ENCODE data around the gene XYLT1. TPM values are rescaled to one million over a fixed set of nuclear protein-coding genes. Genes with fewer than 3 reads are reported as not detected.
"Not testable (repeated sequence)": the region's sequence is repeated elsewhere in the genome, so short reads cannot be mapped to it uniquely, and the experiment has no call there.

XYLT1 gene
- total RNA-seq, 8 experiments from 2014 or later: 1.2 to 22.0 (median 6.3) TPM

DNA sequence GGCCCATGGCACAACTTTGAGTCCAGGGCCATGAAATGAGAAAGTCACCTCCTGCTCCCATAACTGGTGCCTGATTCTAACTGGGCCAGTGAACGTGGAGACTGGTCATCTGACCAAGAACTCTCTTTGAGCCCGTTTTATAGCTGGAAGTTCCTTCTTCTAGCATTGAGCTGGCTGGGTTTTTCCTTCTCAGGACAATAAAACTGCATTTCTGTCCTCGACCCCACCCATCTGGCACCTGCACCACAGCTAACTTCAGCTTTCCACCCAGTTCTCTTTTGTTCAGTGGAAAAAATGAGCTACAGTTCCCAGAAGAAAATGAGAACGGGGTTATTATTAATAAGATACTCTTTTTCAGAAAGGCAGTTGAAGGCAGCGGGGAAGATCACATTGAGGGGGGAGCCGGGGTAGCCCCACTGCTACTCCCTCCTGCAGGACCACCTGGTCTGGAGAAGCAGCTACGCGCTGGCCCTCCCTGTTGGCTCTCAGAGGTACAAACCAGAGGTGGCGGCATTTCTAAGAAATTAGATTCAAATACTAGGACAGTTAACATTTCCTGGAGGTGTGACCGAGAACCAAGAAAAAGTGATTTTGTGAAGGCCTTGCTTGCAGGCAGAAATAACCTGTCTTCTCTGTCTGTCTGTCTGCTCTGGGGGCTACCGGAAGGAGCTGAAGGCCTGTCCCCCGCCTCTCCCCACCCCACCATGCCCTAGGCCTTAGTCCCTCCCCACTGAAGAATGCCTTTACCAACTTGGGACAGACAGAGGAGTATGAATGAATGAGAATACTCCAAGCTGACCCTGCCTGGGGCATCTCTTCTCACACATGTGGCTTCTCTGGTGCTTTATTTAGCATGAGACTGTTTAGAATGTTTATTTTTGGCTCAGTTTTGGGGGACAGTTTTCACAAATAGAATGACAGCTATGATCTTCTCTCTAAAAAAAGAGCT, 123.9 kb downstream of the XYLT1 start:
- 0 to 100% (median 83%) methylated on average over 1 to 7 of the region's 12 CpGs for WGBS, 10 experiments
- ATAC-seq (replicated peaks in 6 of 8): peak in 2 of 8 experiments; percentile 78 to 88
- Histone ChIP-seq H3K4me1 (replicated peaks in 1 of 2) (no peaks in the 10 kb centered on the region), H3K4me3 (no peak overlapping the region), H3K27ac (no peak overlapping the region)
- in situ Hi-C loops (cut with MboI; ENCODE audit: low pct_unique_long_range_greater_than_20kb in 2 of 9, low sequenced_read_pairs in 9 of 9, unreplicated experiment in 9 of 9): no loop called here

DNA sequence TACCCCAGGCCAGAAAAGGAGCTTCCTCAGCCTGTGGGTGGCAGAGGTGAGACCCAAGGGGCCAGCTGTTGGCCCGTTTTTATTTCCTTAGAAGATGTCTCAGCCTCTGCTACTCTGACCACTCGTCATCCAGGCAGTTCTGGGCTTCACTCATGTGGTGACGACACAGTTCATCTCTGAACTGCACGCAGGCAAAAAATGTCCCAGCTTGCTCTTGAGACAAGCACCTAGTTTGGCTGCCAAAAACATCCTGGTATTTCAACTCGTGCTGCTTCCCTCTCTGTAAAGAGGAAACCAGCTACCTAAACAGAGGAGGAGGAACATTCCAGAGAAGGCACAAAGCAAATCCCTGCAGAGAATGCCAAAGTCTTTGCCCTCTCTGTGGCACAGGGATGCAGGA, 125.7 kb downstream of the XYLT1 start:
- ATAC-seq (replicated peaks in 6 of 8): no peak
- no peak overlapping the region for H3K4me3 ChIP-seq
- in situ Hi-C loops (cut with MboI; ENCODE audit: low pct_unique_long_range_greater_than_20kb in 2 of 9, low sequenced_read_pairs in 9 of 9, unreplicated experiment in 9 of 9): no loop called here
- WGBS, 10 experiments: 33 to 90% (median 81%) methylated on average over 1 to 5 of the region's 5 CpGs; no CpG with 5 or more reads in 3 of the 10 experiments
- H3K27ac ChIP-seq: no peak overlapping the region
- H3K4me1 ChIP-seq (replicated peaks in 1 of 2): no peaks in the 10 kb centered on the region

- WGBS, 10 experiments: 17 to 100% (median 75%) methylated on average over 1 to 6 of the region's 8 CpGs; no CpG with 5 or more reads in 1 of the 10 experiments
- no peaks in the 10 kb centered on the region for H3K4me1 ChIP-seq (replicated peaks in 1 of 2)
- no peak for ATAC-seq (replicated peaks in 6 of 8)
- in situ Hi-C loops (cut with MboI; ENCODE audit: low pct_unique_long_range_greater_than_20kb in 2 of 9, low sequenced_read_pairs in 9 of 9, unreplicated experiment in 9 of 9): no loop called here
- no peak overlapping the region for H3K4me3 ChIP-seq
- no peak overlapping the region for H3K27ac ChIP-seq
Observed at GRCh38 chr16:17343728-17344127, 127.0 kb downstream of the XYLT1 start.

DNA sequence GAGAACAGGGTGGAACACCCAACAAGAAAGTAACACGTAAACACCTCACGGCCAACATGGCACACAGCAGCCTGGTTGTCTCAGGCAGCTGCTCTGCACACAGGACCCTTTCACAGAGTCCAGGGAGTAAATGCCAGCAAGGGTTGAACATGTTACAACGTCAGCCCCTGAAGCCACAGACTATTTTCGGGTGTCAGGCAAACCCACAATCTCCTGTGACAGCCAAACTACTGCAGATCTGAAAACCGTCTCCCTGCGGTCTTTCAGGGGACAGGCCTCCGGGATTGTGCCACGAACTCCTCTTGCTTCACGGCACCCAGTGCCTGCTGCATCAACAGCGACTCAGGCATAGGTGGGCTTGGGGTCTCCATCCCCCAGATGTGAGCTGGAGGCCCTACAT, 127.7 kb downstream of the XYLT1 start:
- Histone ChIP-seq H3K27ac (no peak overlapping the region), H3K4me1 (replicated peaks in 1 of 2) (no peaks in the 10 kb centered on the region), H3K4me3 (no peak overlapping the region)
- ATAC-seq (replicated peaks in 6 of 8): no peak
- WGBS, 10 experiments: 59 to 100% (median 93%) methylated on average over 1 to 8 of the region's 10 CpGs; no CpG with 5 or more reads in 4 of the 10 experiments
- in situ Hi-C loops (cut with MboI; ENCODE audit: low pct_unique_long_range_greater_than_20kb in 2 of 9, low sequenced_read_pairs in 9 of 9, unreplicated experiment in 9 of 9): no loop called here

DNA sequence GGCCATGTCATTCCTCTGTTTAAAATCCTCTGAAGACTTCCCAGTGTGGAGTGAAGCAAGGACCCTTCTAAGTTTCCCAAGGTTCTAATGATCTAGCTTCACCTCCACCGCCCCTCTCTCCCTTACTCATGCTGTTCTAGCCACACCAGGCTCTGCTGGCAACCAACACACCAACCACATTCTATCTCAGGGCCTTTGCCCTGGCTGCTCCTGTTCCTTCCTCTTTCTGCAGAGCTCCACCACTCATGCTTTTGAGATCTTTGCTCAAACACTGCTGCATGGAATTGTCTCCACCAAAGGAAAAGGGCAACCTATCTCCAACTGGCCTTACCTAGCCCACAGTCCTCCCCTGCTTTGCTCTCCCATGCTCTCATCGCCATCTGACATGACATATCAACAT, 128.7 kb downstream of the XYLT1 start:
- H3K4me1 ChIP-seq (replicated peaks in 1 of 2): no peaks in the 10 kb centered on the region
- in situ Hi-C loops (cut with MboI; ENCODE audit: low pct_unique_long_range_greater_than_20kb in 2 of 9, low sequenced_read_pairs in 9 of 9, unreplicated experiment in 9 of 9): no loop called here
- ATAC-seq (replicated peaks in 6 of 8): no peak
- H3K4me3 ChIP-seq: no peak overlapping the region
- WGBS, 10 experiments: 100% methylated on average over 1 of the region's 2 CpGs; no CpG with 5 or more reads in 5 of the 10 experiments
- no peak overlapping the region for H3K27ac ChIP-seq

DNA sequence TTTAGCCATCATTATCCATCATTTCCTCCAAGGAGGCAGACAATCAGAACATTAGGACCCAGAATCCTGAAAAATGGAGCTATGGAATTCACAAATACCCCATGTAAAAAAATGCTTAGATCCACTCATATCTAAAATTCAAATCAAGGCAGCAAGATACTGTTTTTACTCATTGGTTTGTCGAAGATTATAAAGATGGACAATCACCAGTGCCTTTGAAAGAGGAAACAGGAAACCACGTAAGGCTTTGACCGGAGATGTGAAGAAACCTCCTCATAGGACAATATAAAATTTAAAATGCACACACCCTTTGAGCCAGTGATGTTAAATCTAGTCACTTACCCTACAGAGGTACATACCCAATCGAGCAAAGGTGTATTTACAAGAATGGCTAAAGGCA, 130.0 kb downstream of the XYLT1 start:
- no peaks in the 10 kb centered on the region for H3K4me1 ChIP-seq (replicated peaks in 1 of 2)
- in situ Hi-C loops (cut with MboI; ENCODE audit: low pct_unique_long_range_greater_than_20kb in 2 of 9, low sequenced_read_pairs in 9 of 9, unreplicated experiment in 9 of 9): no loop called here
- WGBS, 10 experiments: 63 to 100% (median 91%) methylated on average over 1 to 4 of the region's 4 CpGs
- no peak overlapping the region for H3K4me3 ChIP-seq
- no peak for ATAC-seq (replicated peaks in 6 of 8)
- H3K27ac ChIP-seq: no peak overlapping the region

DNA sequence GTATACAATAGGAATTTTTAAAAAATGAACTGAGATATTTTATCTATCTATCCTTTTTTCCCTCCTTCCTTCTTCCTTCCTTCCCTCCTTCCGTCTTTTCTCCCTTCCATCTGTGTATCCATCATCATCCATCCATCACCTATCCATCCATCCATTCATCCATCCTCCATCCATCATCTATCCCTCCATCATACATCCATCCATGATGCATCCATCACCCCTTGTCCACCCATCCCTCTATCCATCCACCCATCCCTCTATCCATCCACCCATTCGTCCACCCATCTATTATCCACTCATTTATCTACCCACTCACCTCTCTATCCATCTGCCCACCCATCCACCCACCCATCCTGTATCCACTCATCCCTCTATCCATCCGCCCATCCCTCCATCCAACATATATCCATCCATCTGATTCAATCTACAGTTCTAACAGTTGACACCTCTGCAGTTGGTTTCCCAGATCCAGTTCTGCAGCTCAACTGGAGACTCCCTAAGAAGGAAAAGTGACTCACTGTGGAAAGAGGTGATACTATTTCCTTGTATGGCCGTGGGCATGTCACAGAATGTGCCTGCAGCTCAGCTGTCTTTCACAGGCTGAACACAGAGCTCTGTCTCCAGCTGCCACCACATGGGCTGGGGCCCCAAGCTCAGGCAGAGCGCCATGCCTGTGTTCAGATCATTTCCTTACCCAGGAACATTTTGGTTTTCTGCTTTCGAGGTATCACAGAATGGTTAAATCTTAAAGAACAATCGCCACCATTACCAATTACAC, 130.8 kb downstream of the XYLT1 start:
- in situ Hi-C loops (cut with MboI; ENCODE audit: low pct_unique_long_range_greater_than_20kb in 2 of 9, low sequenced_read_pairs in 9 of 9, unreplicated experiment in 9 of 9): no loop called here
- 45 to 100% (median 90%) methylated on average over 1 to 6 of the region's 7 CpGs for WGBS, 10 experiments
- peak in 2 of 8 experiments; percentile 76 to 89 for ATAC-seq (replicated peaks in 6 of 8)
- H3K4me1 ChIP-seq (replicated peaks in 1 of 2): no peaks in the 10 kb centered on the region
- no peak overlapping the region for H3K4me3 ChIP-seq
- H3K27ac ChIP-seq: no peak overlapping the region

DNA sequence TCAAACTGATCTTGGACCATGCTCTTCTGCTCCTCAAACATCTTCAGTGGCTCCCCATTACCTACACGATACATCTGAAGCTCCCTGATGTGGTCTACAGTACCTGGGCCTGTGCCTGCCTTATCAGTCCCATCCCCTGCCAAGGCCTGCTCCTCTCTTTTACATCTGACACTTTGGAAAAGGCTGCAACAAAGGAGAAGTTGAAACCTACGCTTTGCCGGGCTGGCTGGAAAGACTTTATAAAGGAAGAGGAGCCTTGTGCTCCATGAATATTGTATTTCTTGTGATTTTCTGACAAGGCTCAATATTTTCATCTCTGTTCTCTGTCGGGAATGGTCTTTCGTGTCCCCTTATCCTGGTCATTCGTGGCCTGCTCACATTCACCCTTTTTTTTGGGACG, 132.5 kb downstream of the XYLT1 start:
- Histone ChIP-seq H3K4me1 (replicated peaks in 1 of 2) (no peaks in the 10 kb centered on the region), H3K4me3 (no peak overlapping the region), H3K27ac (no peak overlapping the region)
- ATAC-seq (replicated peaks in 6 of 8): no peak
- in situ Hi-C loops (cut with MboI; ENCODE audit: low pct_unique_long_range_greater_than_20kb in 2 of 9, low sequenced_read_pairs in 9 of 9, unreplicated experiment in 9 of 9): no loop called here
- 93 to 100% (median 100%) methylated on average over 1 to 6 of the region's 7 CpGs; no CpG with 5 or more reads in 3 of the 10 experiments for WGBS, 10 experiments

DNA sequence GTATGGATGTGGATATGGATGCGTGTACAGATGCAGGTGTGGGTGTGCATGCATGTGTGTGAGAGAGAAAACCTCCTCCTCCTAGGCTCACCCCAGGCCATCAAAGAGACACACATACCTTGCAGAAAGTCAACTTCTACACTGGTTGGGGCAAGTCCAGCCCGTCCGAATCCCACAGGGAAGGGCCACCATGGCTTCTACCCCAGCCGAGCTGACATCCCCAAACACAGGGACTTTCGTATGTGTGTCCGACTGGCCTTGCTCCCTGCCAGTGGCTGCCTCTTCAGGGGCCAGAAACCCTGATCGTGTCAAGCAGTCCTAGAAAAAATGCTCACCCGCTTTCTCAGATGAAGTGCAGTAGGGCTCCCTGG, 134.2 kb downstream of the XYLT1 start:
- no peak for ATAC-seq (replicated peaks in 6 of 8)
- Histone ChIP-seq H3K4me3 (no peak overlapping the region), H3K27ac (no peak overlapping the region), H3K4me1 (replicated peaks in 1 of 2) (no peaks in the 10 kb centered on the region)
- in situ Hi-C loops (cut with MboI; ENCODE audit: low pct_unique_long_range_greater_than_20kb in 2 of 9, low sequenced_read_pairs in 9 of 9, unreplicated experiment in 9 of 9): no loop called here
- 89 to 100% (median 95%) methylated on average over 1 to 8 of the region's 8 CpGs; no CpG with 5 or more reads in 5 of the 10 experiments for WGBS, 10 experiments

- in situ Hi-C loops (cut with MboI; ENCODE audit: low pct_unique_long_range_greater_than_20kb in 2 of 9, low sequenced_read_pairs in 9 of 9, unreplicated experiment in 9 of 9): no loop called here
- no peak for ATAC-seq (replicated peaks in 6 of 8)
- WGBS, 10 experiments: 32 to 100% (median 88%) methylated on average over 1 to 11 of the region's 11 CpGs
- H3K4me1 ChIP-seq (replicated peaks in 1 of 2): no peaks in the 10 kb centered on the region
- H3K27ac ChIP-seq: no peak overlapping the region
- no peak overlapping the region for H3K4me3 ChIP-seq
Observed at GRCh38 chr16:17335826-17336529, 134.8 kb downstream of the XYLT1 start.

- WGBS, 10 experiments: 25 to 93% (median 80%) methylated on average over 1 to 10 of the region's 10 CpGs; no CpG with 5 or more reads in 1 of the 10 experiments
- in situ Hi-C loops (cut with MboI; ENCODE audit: low pct_unique_long_range_greater_than_20kb in 2 of 9, low sequenced_read_pairs in 9 of 9, unreplicated experiment in 9 of 9); H3K27ac ChIP-seq; H3K4me3 ChIP-seq; H3K4me1 ChIP-seq (replicated peaks in 1 of 2): not testable (repeated sequence)
- ATAC-seq (replicated peaks in 6 of 8): peak in 1 of 8 experiments; percentile 13
Observed at GRCh38 chr16:17335406-17335805, 135.4 kb downstream of the XYLT1 start.

DNA sequence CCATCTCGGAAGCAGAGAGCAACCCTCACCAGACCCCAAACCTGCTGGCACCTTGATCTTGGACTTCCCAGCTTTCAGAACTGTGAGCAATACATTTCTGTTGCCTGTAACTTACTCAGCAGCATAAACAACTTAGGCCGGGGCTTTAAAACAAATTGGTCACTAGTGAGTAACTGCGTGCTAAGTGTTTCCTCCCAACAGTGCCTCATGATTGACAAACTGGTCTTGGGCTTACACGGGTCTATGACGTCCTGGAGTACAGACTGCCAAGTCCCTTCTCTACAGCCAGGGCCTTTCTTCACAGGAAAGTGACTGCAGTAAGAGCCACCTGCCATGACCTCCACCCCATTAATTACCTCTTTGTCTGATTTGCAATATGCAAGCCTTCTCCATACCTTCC, 136.7 kb downstream of the XYLT1 start:
- H3K4me1 ChIP-seq (replicated peaks in 1 of 2): no peaks in the 10 kb centered on the region
- H3K27ac ChIP-seq: no peak overlapping the region
- 20 to 92% (median 68%) methylated on average over 1 to 4 of the region's 5 CpGs; no CpG with 5 or more reads in 2 of the 10 experiments for WGBS, 10 experiments
- in situ Hi-C loops (cut with MboI; ENCODE audit: low pct_unique_long_range_greater_than_20kb in 2 of 9, low sequenced_read_pairs in 9 of 9, unreplicated experiment in 9 of 9): no loop called here
- ATAC-seq (replicated peaks in 6 of 8): peak in 1 of 8 experiments; percentile 21
- no peak overlapping the region for H3K4me3 ChIP-seq

DNA sequence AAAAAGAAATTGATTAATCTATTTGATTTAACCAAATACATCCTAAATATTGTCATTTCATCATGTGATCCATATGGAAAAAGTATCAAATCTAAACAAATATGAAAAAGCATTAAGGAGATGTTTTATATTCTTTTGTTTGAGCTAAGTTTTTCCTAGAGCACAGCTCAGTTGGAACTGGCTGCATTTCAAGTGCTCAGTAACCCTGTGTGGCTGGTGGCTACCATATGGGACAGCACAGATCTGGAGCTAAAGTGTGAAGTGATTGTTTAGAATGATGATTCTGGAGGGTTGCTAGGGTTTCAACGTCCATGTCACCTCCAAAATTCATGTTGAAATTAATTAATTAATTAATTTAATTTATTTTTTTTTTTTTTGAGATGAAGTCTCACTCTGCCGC, 137.5 kb downstream of the XYLT1 start:
- no peak for ATAC-seq (replicated peaks in 6 of 8)
- in situ Hi-C loops (cut with MboI; ENCODE audit: low pct_unique_long_range_greater_than_20kb in 2 of 9, low sequenced_read_pairs in 9 of 9, unreplicated experiment in 9 of 9): no loop called here
- 0 to 100% (median 60%) methylated on average over 1 to 2 of the region's 2 CpGs; no CpG with 5 or more reads in 1 of the 10 experiments for WGBS, 10 experiments
- Histone ChIP-seq H3K4me3 (no peak overlapping the region), H3K4me1 (replicated peaks in 1 of 2) (no peaks in the 10 kb centered on the region), H3K27ac (no peak overlapping the region)

Data from motor neuron (in vitro differentiated cells).